HCT116 (cell line): ENCODE measurements around the gene ZNF107.
"Not testable (repeated sequence)": the region's sequence is repeated elsewhere in the genome, so short reads cannot be mapped to it uniquely, and the experiment has no call there.

Experiments used
- CBX3 ChIP-seq: IDR thresholded peaks from 2 replicates; pipeline ENCODE4 v1.6.1; 2012; ENCODE audit warnings: low read depth
- CEBPB ChIP-seq: IDR thresholded peaks from 2 replicates; pipeline ENCODE4 v1.6.1; 2012; ENCODE audit warnings: low read depth
- CTCF ChIP-seq, 3 experiments: fragments of 200-600 bp in 1 of 3; sonication (generic) in 1 of 3; IDR thresholded peaks in 2 of 3; conservative IDR thresholded peaks in 1 of 3; 2 replicates each; pipeline ENCODE4 v1.5.1; 2012 to 2017; ENCODE audit warnings: low read depth in 2 of 3, low read length in 2 of 3, antibody characterized with exemption in 1 of 3, borderline replicate concordance in 1 of 3, control low read depth in 1 of 3, mild to moderate bottlenecking in 1 of 3, mixed read lengths in 1 of 3, mixed run types in 1 of 3, moderate library complexity in 1 of 3; ENCODE audit not compliant: insufficient read depth in 1 of 3
- EZH2 ChIP-seq: fragments of 200-600 bp; sonication (generic); IDR thresholded peaks from 2 replicates; pipeline ENCODE4 v1.6.1; 2017; ENCODE audit warnings: antibody characterized with exemption, mixed run types
- EZH2phosphoT487 ChIP-seq: fragments of 200-600 bp; IDR thresholded peaks from 2 replicates; pipeline ENCODE4 v1.6.1; 2018; ENCODE audit warnings: antibody characterized with exemption, borderline replicate concordance
- JUND ChIP-seq: IDR thresholded peaks from 2 replicates; pipeline ENCODE4 v1.6.1; 2012
- MAX ChIP-seq: IDR thresholded peaks from 2 replicates; pipeline ENCODE4 v1.6.1; 2012
- POLR2A ChIP-seq: IDR thresholded peaks from 2 replicates; pipeline ENCODE4 v1.7.0; 2011; ENCODE audit warnings: borderline replicate concordance; ENCODE audit not compliant: insufficient read depth, insufficient read length; ENCODE audit errors: extremely low read depth
- POLR2AphosphoS5 ChIP-seq: IDR thresholded peaks from 2 replicates; pipeline ENCODE4 v1.6.1; 2011; ENCODE audit warnings: mild to moderate bottlenecking, low read depth, low read length, moderate library complexity
- SP1 ChIP-seq: IDR thresholded peaks from 2 replicates; pipeline ENCODE4 v1.6.1; 2012; ENCODE audit warnings: low read depth
- YY1 ChIP-seq: IDR thresholded peaks from 2 replicates; pipeline ENCODE4 v1.6.1; 2011; ENCODE audit warnings: low read length, low read depth, moderate library complexity, mild to moderate bottlenecking; ENCODE audit not compliant: insufficient replicate concordance; ENCODE audit errors: extremely low read depth
- ZNF274 ChIP-seq: fragments of 200-500 bp; sonication (Bioruptor generic); IDR thresholded peaks from 2 replicates; pipeline ENCODE4 v1.6.1; 2014; ENCODE audit warnings: mild to moderate bottlenecking, low read depth, low read length, inconsistent platforms
- TF ChIP-seq, protein P1 (sequence below): IDR thresholded peaks from 2 replicates; pipeline ENCODE4 v1.6.1; 2012; ENCODE audit warnings: low read depth

GRCh38 chr7:64717896-64718295, 52.0 kb downstream of the ZNF107 start:
- TF ChIP-seq ZNF274; POLR2A; YY1; CTCF (IDR thresholded peaks at IDR 0.05 in 2 of 3, conservative IDR thresholded peaks at IDR 0.05 in 1 of 3; ENCODE audit: borderline replicate concordance in 1 of 3, insufficient read depth in 1 of 3, low read depth in 2 of 3, low read length in 2 of 3); EZH2; CEBPB; MAX; SP1; CBX3; JUND; POLR2AphosphoS5; EZH2phosphoT487: not testable (repeated sequence)
- TF ChIP-seq, protein P1, sequence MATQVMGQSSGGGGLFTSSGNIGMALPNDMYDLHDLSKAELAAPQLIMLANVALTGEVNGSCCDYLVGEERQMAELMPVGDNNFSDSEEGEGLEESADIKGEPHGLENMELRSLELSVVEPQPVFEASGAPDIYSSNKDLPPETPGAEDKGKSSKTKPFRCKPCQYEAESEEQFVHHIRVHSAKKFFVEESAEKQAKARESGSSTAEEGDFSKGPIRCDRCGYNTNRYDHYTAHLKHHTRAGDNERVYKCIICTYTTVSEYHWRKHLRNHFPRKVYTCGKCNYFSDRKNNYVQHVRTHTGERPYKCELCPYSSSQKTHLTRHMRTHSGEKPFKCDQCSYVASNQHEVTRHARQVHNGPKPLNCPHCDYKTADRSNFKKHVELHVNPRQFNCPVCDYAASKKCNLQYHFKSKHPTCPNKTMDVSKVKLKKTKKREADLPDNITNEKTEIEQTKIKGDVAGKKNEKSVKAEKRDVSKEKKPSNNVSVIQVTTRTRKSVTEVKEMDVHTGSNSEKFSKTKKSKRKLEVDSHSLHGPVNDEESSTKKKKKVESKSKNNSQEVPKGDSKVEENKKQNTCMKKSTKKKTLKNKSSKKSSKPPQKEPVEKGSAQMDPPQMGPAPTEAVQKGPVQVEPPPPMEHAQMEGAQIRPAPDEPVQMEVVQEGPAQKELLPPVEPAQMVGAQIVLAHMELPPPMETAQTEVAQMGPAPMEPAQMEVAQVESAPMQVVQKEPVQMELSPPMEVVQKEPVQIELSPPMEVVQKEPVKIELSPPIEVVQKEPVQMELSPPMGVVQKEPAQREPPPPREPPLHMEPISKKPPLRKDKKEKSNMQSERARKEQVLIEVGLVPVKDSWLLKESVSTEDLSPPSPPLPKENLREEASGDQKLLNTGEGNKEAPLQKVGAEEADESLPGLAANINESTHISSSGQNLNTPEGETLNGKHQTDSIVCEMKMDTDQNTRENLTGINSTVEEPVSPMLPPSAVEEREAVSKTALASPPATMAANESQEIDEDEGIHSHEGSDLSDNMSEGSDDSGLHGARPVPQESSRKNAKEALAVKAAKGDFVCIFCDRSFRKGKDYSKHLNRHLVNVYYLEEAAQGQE = not testable (repeated sequence)
